Left renal cortex interstitium (tissue), 4 donors: ENCODE data around the gene TNFRSF8. TPM values are rescaled to one million over a fixed set of nuclear protein-coding genes. Genes with fewer than 3 reads are reported as not detected.
"Not testable (repeated sequence)": the region's sequence is repeated elsewhere in the genome, so short reads cannot be mapped to it uniquely, and the experiment has no call there.

Experiments
- DNase-seq, 4 donors: peaks; one replicate each; pipeline ENCODE4 v3.0.0-alpha.2; 2013; ENCODE audit warnings: low read depth in 4 of 4, low spot score in 2 of 4, missing footprints in 1 of 4
- polyA plus RNA-seq, 4 donors: library from polyadenylated mRNA; unstranded; fragments of 120-200 nt; gene quantifications; one replicate each; pipeline ENCODE4 v1.2.1, GENCODE V29; 2013; ENCODE audit not compliant: insufficient read length in 4 of 4

Gene TNFRSF8
- polyA plus RNA-seq, 4 donors: 0.28 to 0.92 (median 0.66) TPM

GRCh38 chr1:12038356-12039163 is 24.5 kb upstream of the TNFRSF8 start:
- no peak for DNase-seq

GRCh38 chr1:12039164-12039525 is 24.0 kb upstream of the TNFRSF8 start:
- no peak for DNase-seq

GRCh38 chr1:12039824-12040456 is 23.2 kb upstream of the TNFRSF8 start:
- DNase-seq: not testable (repeated sequence)

- no peak for DNase-seq
Observed at GRCh38 chr1:12040457-12041051, 22.5 kb upstream of the TNFRSF8 start.

- not testable (repeated sequence) for DNase-seq
Observed at GRCh38 chr1:12044187-12044877, 18.8 kb upstream of the TNFRSF8 start.

GRCh38 chr1:12046749-12047119 is 16.4 kb upstream of the TNFRSF8 start:
- DNase-seq: no peak

- DNase-seq: no peak
Observed at GRCh38 chr1:12047120-12047876, 15.8 kb upstream of the TNFRSF8 start.

GRCh38 chr1:12048372-12048771 is 14.7 kb upstream of the TNFRSF8 start:
- no peak for DNase-seq

GRCh38 chr1:12049616-12050015 is 13.5 kb upstream of the TNFRSF8 start:
- DNase-seq: no peak

- no peak for DNase-seq
Observed at GRCh38 chr1:12051361-12051760, 11.7 kb upstream of the TNFRSF8 start.

GRCh38 chr1:12052008-12052573 is 11.0 kb upstream of the TNFRSF8 start:
- DNase-seq: no peak

GRCh38 chr1:12052997-12053686 is 10.0 kb upstream of the TNFRSF8 start:
- no peak for DNase-seq

GRCh38 chr1:12053752-12054548 is 9.2 kb upstream of the TNFRSF8 start:
- DNase-seq: no peak

GRCh38 chr1:12055259-12055658 is 7.8 kb upstream of the TNFRSF8 start:
- DNase-seq: no peak

- no peak for DNase-seq
Observed at GRCh38 chr1:12056331-12056841, 6.7 kb upstream of the TNFRSF8 start.

- no peak for DNase-seq
Observed at GRCh38 chr1:12057382-12057781, 5.7 kb upstream of the TNFRSF8 start.

GRCh38 chr1:12057940-12058687 is 5.0 kb upstream of the TNFRSF8 start:
- DNase-seq: no peak

- no peak for DNase-seq
Observed at GRCh38 chr1:12059226-12059625, 3.9 kb upstream of the TNFRSF8 start.
